A549 (cell line): ENCODE measurements around the gene SLC49A3. TPM values are rescaled to one million over a fixed set of nuclear protein-coding genes. Genes with fewer than 3 reads are reported as not detected.

ENCODE experiments used
- ATAC-seq, 2 experiments: fragments of 200-7000 bp in 1 of 2; fragments of >200 bp in 1 of 2; cut with Nextera tagmentation in 1 of 2; cut with Tn5 transposase in 1 of 2; 3 replicates each; pipeline versions ENCODE4 v1.8.0 to v1.9.1; 2018 to 2020; ENCODE audit warnings: mild to moderate bottlenecking in 1 of 2, moderate library complexity in 1 of 2
- CTCF ChIA-PET: fragments of 300-600 bp; sonication (Branson Sonifier 250); formaldehyde crosslinking; extraction: SDS; loops from one replicate; lab custom pipeline; 2021; ENCODE audit warnings: antibody characterized with exemption, inconsistent platforms; lab: Yijun Ruan, JAX
- POLR2A ChIA-PET: fragments of 350-600 bp; formaldehyde crosslinking; extraction: SDS; loops from one replicate; lab custom pipeline; 2021; ENCODE audit warnings: antibody characterized with exemption, inconsistent platforms; lab: Yijun Ruan, JAX
- DNase-seq, 2 experiments: peaks; one replicate each; pipeline versions ENCODE4 v3.0.0 to v3.0.0-alpha.2; 2011 to 2016; ENCODE audit warnings: low read depth in 1 of 2, low spot score in 1 of 2
- FAIRE-seq: peaks from 2 replicates; lab custom pipeline; 2011; peaks lifted over from hg19 to GRCh38; lab: Jason Lieb, UNC
- H3K27ac ChIP-seq, 2 experiments: fragments of >200 bp; sonication (Bioruptor Twin); formaldehyde crosslinking; 3 replicates each; pipeline ENCODE4 v1.5.1; 2016 to 2017
- H3K4me1 ChIP-seq: fragments of >200 bp; sonication (Bioruptor Twin); formaldehyde crosslinking; 3 replicates; pipeline ENCODE4 v1.6.1; 2016
- H3K4me2 ChIP-seq: fragments of >200 bp; sonication (Bioruptor Twin); formaldehyde crosslinking; 3 replicates; pipeline ENCODE4 v1.6.1; 2016
- H3K4me3 ChIP-seq: fragments of >200 bp; sonication (Bioruptor Twin); formaldehyde crosslinking; 3 replicates; pipeline ENCODE4 v1.5.1; 2016
- H3K9me3 ChIP-seq: fragments of >200 bp; sonication (Bioruptor Twin); formaldehyde crosslinking; 3 replicates; pipeline ENCODE4 v1.6.1; 2016
- CBX2 ChIP-seq: fragments of 200-600 bp; sonication (generic); IDR thresholded peaks from 2 replicates; pipeline ENCODE4 v1.6.1; 2016; ENCODE audit warnings: low read depth, mild to moderate bottlenecking, borderline replicate concordance
- CBX8 ChIP-seq: fragments of 200-600 bp; sonication (generic); IDR thresholded peaks from 2 replicates; pipeline ENCODE4 v1.6.1; 2016
- CHD2 ChIP-seq: fragments of 150-350 bp; IDR thresholded peaks from 2 replicates; pipeline ENCODE4 v1.6.1; 2014; ENCODE audit warnings: low read length; ENCODE audit not compliant: partially characterized antibody
- EHF ChIP-seq: fragments of 250-450 bp; sonication (Bioruptor Pico); IDR thresholded peaks from 2 replicates; pipeline ENCODE4 v1.5.0; 2020; ENCODE audit warnings: mild to moderate bottlenecking
- EP300 ChIP-seq, 2 experiments: fragments of >200 bp; sonication (Bioruptor Twin); formaldehyde crosslinking; IDR thresholded peaks; 2 replicates in 1 of 2; 3 replicates in 1 of 2; pipeline ENCODE4 v1.6.1; 2016 to 2017
- ESRRA ChIP-seq: fragments of 150-350 bp; IDR thresholded peaks from 2 replicates; pipeline ENCODE4 v1.6.1; 2014; ENCODE audit warnings: mild to moderate bottlenecking, low read length, borderline replicate concordance
- FOXS1 ChIP-seq: fragments of 250-450 bp; sonication (Bioruptor Pico); IDR thresholded peaks from 2 replicates; pipeline ENCODE4 v1.5.0; 2020; ENCODE audit warnings: mild to moderate bottlenecking, moderate library complexity
- GATA3 ChIP-seq: IDR thresholded peaks from 2 replicates; pipeline ENCODE4 v1.6.1; 2012; ENCODE audit warnings: borderline replicate concordance
- HEYL ChIP-seq: fragments of 250-450 bp; sonication (Bioruptor Pico); IDR thresholded peaks from 2 replicates; pipeline ENCODE4 v1.8.0; 2021; ENCODE audit warnings: mild to moderate bottlenecking, moderate library complexity
- HOXB13 ChIP-seq: fragments of 250-450 bp; sonication (Bioruptor Pico); IDR thresholded peaks from 2 replicates; pipeline ENCODE4 v1.5.0; 2020; ENCODE audit warnings: low read depth, mild to moderate bottlenecking, moderate library complexity
- HOXB5 ChIP-seq: fragments of 250-450 bp; sonication (Bioruptor Pico); IDR thresholded peaks from 2 replicates; pipeline ENCODE4 v1.5.0; 2020; ENCODE audit warnings: mild to moderate bottlenecking, moderate library complexity
- KDM1A ChIP-seq: fragments of 200-600 bp; sonication (generic); IDR thresholded peaks from 2 replicates; pipeline ENCODE4 v1.6.1; 2016; ENCODE audit warnings: low read depth, mild to moderate bottlenecking
- KDM5A ChIP-seq: fragments of 200-600 bp; sonication (generic); IDR thresholded peaks from 2 replicates; pipeline ENCODE4 v1.6.1; 2016; ENCODE audit warnings: antibody characterized with exemption, mild to moderate bottlenecking
- MAFK ChIP-seq: fragments of 450-650 bp; IDR thresholded peaks from 2 replicates; pipeline ENCODE4 v1.6.1; 2014; ENCODE audit not compliant: partially characterized antibody
- MAZ ChIP-seq: fragments of 150-350 bp; IDR thresholded peaks from 2 replicates; pipeline ENCODE4 v1.6.1; 2014; ENCODE audit warnings: antibody characterized with exemption, low read depth, low read length, borderline replicate concordance
- NFE2L2 ChIP-seq: fragments of 150-350 bp; conservative IDR thresholded peaks from 2 replicates; pipeline ENCODE4 v1.6.1; 2014; ENCODE audit warnings: low read length
- NPAS2 ChIP-seq: fragments of 250-450 bp; sonication (Bioruptor Pico); IDR thresholded peaks from 2 replicates; pipeline ENCODE4 v1.8.0; 2022; ENCODE audit warnings: mild to moderate bottlenecking, moderate library complexity, borderline replicate concordance
- NR3C1 ChIP-seq: fragments of >200 bp; sonication (Bioruptor Twin); formaldehyde crosslinking; IDR thresholded peaks from 3 replicates; pipeline ENCODE4 v1.6.1; 2017
- PHF8 ChIP-seq: fragments of 200-600 bp; sonication (generic); IDR thresholded peaks from 2 replicates; pipeline ENCODE4 v1.6.1; 2016; ENCODE audit warnings: low read depth, mild to moderate bottlenecking, antibody characterized with exemption, moderate library complexity, borderline replicate concordance
- RCOR1 ChIP-seq: fragments of 150-350 bp; IDR thresholded peaks from 2 replicates; pipeline ENCODE4 v1.6.1; 2014; ENCODE audit warnings: antibody characterized with exemption, low read length, low read depth
- REST ChIP-seq: fragments of 200-600 bp; sonication (generic); IDR thresholded peaks from 2 replicates; pipeline ENCODE4 v1.6.1; 2016; ENCODE audit warnings: antibody characterized with exemption, mild to moderate bottlenecking, moderate library complexity
- RNF2 ChIP-seq: fragments of 200-600 bp; sonication (generic); IDR thresholded peaks from 2 replicates; pipeline ENCODE4 v1.6.1; 2016; ENCODE audit warnings: low read depth, mild to moderate bottlenecking, antibody characterized with exemption, moderate library complexity, borderline replicate concordance
- SMC3 ChIP-seq: fragments of >200 bp; sonication (Bioruptor Twin); formaldehyde crosslinking; IDR thresholded peaks from 3 replicates; pipeline ENCODE4 v1.6.1; 2018; ENCODE audit warnings: inconsistent platforms
- ZFP36 ChIP-seq: fragments of 450-650 bp; IDR thresholded peaks from 2 replicates; pipeline ENCODE4 v1.6.1; 2014; ENCODE audit warnings: borderline replicate concordance; ENCODE audit not compliant: partially characterized antibody
- ZNF302 ChIP-seq: fragments of 250-450 bp; sonication (Bioruptor Pico); IDR thresholded peaks from 2 replicates; pipeline ENCODE4 v1.9.0; 2021; ENCODE audit warnings: inconsistent platforms, mild to moderate bottlenecking, moderate library complexity
- WGBS: methylation state at CpG from one replicate; pipeline ENCODE4 v1.1.6; 2017; ENCODE audit errors: missing lambda C conversion rate; 5-methylcytosine and 5-hydroxymethylcytosine counted together
- polyA plus RNA-seq, 4 experiments: library from polyadenylated mRNA; depleted of rRNA in 3 of 4; stranded (reverse); fragments of >200 nt; fragmentation: RNase III in 1 of 4; extraction: RNeasy Plus Mini Kit Qiagen cat#74134 plus additional on column Dnase treatment in 1 of 4; gene quantifications; 2 replicates in 3 of 4; 3 replicates in 1 of 4; pipeline ENCODE4 v1.2.3, GENCODE V29; 2011 to 2017
- TF ChIP-seq, protein P1 (sequence below): fragments of 250-450 bp; sonication (Bioruptor Pico); IDR thresholded peaks from 2 replicates; pipeline ENCODE4 v1.5.0; 2021; ENCODE audit warnings: mild to moderate bottlenecking, moderate library complexity, borderline replicate concordance
- TF ChIP-seq, protein P2 (sequence below): fragments of 150-350 bp; IDR thresholded peaks from 2 replicates; pipeline ENCODE4 v1.6.1; 2014; ENCODE audit warnings: low read depth, mild to moderate bottlenecking, low read length

Gene SLC49A3
- polyA plus RNA-seq, 2 of the 4 experiments (the other 2 are of a cell fraction): 0.05 to 0.12 TPM

DNA sequence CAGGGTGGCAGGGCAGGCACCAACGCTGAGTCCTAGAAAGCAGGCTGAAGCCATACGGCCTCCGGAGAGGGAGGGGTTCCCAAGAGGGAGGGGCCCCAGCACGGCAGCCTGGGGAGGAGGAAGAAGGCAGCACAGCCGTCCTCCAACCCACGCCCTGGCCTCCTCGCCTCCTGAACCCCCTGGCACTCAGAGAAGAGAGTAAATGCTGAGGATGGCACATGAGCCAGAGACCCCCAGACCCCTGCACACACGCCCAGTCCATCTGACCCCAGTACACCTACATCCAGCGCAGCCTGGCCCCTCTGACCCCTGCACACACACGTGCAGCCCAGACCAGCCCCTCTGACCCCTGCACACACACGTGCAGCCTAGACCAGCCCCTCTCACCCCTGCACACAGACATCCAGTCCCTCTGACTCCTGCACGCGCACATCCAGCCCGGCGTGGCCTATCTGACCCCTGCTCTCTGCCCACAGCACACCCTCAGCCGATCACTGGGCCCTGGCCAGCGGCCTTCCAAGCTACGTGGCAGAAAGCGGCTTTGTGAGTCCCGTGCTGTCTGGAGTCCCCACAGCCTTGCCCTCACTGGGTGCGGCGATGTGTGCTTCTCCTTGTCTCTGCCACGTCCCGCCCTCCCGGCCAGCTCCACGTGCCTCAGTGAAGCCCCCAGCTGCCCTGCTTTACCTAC, 33.3 kb downstream of the SLC49A3 start:
- FAIRE-seq: no peak

DNA sequence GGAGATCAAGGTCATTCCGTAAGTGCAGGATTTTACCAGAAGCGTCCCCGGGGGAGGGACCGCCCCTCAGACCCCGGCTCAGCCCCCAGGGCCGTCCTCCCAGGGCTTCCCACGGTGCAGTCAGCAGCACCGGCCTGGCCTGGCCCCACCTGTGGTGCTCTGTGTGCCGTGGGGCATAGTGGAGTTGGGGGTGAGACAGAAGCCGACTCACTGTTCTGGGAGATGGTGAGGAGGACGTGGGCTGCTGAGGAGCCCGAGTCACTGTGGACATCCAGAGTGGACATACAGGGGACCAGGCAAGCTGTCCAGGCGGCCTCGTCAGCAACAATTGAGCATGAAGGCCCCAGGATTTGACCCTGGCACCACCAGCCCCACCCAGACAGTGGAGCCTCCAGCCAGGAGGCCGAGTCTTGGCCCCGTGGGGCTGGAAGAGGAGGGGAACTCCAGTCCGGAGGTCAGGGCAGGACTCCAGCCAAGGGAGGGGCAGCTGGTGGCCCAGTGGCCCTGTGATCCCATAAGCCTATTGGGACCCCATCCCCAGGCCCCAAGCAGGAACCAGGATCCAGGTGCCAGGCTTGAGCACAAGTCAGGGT, 34.0 kb downstream of the SLC49A3 start:
- no peak for TF ChIP-seq CBX8
- TF ChIP-seq EP300 (IDR thresholded peaks at IDR 0.05): no peak
- TF ChIP-seq FOXS1: no peak
- TF ChIP-seq HEYL (CRISPR knock-in tag): no peak
- TF ChIP-seq NR3C1: no peak
- TF ChIP-seq, protein P1, sequence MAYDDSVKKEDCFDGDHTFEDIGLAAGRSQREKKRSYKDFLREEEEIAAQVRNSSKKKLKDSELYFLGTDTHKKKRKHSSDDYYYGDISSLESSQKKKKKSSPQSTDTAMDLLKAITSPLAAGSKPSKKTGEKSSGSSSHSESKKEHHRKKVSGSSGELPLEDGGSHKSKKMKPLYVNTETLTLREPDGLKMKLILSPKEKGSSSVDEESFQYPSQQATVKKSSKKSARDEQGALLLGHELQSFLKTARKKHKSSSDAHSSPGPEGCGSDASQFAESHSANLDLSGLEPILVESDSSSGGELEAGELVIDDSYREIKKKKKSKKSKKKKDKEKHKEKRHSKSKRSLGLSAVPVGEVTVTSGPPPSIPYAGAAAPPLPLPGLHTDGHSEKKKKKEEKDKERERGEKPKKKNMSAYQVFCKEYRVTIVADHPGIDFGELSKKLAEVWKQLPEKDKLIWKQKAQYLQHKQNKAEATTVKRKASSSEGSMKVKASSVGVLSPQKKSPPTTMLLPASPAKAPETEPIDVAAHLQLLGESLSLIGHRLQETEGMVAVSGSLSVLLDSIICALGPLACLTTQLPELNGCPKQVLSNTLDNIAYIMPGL: no peak
- TF ChIP-seq CBX2: no peak
- TF ChIP-seq NPAS2 (CRISPR knock-in tag): no peak
- no peak for TF ChIP-seq PHF8
- no peak for TF ChIP-seq MAFK
- no peak for TF ChIP-seq REST
- TF ChIP-seq KDM1A: no peak
- TF ChIP-seq ESRRA: no peak
- TF ChIP-seq SMC3: no peak
- no peak for TF ChIP-seq HOXB5
- TF ChIP-seq RNF2: no peak
- no peak for TF ChIP-seq CHD2
- WGBS: 39% methylated on average over 7 of the region's 17 CpGs
- ChIA-PET POLR2A (no interaction called here), CTCF (no interaction called here)
- Histone ChIP-seq H3K4me1 (no peaks in the 10 kb centered on the region), H3K4me2 (no peak overlapping the region), H3K4me3 (no peak overlapping the region), H3K27ac (no peak overlapping the region), H3K9me3 (no peaks in the 10 kb centered on the region)
- ATAC-seq (no peak), FAIRE-seq (no peak), DNase-seq (no peak)

More for the DNA sequence above, 33.3 kb downstream of the SLC49A3 start:
- WGBS: 66% methylated on average over 17 of the region's 26 CpGs
- ChIA-PET CTCF (no interaction called here), POLR2A (no interaction called here)
- Histone ChIP-seq H3K4me1 (no peaks in the 10 kb centered on the region), H3K4me2 (no peak overlapping the region), H3K4me3 (no peak overlapping the region), H3K9me3 (no peaks in the 10 kb centered on the region; the same call in 2 of the 3 replicates)
- no peak for ATAC-seq
- TF ChIP-seq EHF (CRISPR knock-in tag) (no peak), NFE2L2 (no peak), ZNF302 (no peak), HOXB13 (CRISPR knock-in tag) (no peak), CBX2 (no peak), ZFP36 (no peak), PHF8 (no peak), RCOR1 (no peak), MAZ (no peak), GATA3 (no peak), KDM5A (no peak)
- TF ChIP-seq, protein P2, sequence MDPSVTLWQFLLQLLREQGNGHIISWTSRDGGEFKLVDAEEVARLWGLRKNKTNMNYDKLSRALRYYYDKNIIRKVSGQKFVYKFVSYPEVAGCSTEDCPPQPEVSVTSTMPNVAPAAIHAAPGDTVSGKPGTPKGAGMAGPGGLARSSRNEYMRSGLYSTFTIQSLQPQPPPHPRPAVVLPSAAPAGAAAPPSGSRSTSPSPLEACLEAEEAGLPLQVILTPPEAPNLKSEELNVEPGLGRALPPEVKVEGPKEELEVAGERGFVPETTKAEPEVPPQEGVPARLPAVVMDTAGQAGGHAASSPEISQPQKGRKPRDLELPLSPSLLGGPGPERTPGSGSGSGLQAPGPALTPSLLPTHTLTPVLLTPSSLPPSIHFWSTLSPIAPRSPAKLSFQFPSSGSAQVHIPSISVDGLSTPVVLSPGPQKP: no peak
- TF ChIP-seq, all 56 proteins: peak for 0
- no peak for DNase-seq
- H3K27ac ChIP-seq: no peak overlapping the region
